T1000 (cell line): ENCODE data around the gene HTR1D.
"Not testable (repeated sequence)": the region's sequence is repeated elsewhere in the genome, so short reads cannot be mapped to it uniquely, and the experiment has no call there.

Experiments
- DNase-seq: peaks from one replicate; lab custom pipeline; 2025; ENCODE audit warnings: mixed read lengths; lab: John Stamatoyannopoulos, UW

The HTR1D gene

DNA sequence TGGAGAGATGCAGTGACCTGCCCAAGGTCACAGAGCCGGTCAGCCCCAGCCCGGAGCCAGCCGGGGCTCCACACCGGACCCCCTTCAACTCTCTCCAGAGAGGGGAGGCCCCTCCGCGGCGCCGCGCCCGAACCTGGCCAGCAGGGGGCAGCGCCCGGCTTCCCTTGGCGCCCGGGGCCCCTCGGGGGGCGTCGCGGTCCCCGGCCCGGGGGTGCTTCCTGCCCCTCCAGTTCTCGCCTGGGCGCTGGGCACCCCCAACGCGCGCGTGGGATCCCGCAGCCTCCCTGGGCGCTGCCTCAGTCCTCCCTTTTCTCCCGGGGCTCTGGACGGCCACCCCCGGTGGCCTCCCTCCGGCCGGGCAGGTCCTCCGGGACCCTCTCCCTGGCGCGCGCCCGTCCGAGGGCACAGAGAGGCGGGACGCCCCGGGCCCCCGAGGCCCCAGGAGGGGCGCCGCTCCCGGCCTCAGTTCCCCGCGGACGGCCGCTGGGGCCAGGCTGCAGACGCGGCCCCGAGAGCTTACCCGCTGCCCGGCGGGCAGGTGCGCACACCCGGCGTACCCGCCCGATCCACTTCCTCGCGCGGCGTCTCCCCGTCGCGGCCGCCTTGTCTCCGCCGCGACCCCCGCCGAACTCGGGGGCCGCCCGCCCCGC is 406 bp downstream of the HTR1D start:
- no peak for DNase-seq

DNA sequence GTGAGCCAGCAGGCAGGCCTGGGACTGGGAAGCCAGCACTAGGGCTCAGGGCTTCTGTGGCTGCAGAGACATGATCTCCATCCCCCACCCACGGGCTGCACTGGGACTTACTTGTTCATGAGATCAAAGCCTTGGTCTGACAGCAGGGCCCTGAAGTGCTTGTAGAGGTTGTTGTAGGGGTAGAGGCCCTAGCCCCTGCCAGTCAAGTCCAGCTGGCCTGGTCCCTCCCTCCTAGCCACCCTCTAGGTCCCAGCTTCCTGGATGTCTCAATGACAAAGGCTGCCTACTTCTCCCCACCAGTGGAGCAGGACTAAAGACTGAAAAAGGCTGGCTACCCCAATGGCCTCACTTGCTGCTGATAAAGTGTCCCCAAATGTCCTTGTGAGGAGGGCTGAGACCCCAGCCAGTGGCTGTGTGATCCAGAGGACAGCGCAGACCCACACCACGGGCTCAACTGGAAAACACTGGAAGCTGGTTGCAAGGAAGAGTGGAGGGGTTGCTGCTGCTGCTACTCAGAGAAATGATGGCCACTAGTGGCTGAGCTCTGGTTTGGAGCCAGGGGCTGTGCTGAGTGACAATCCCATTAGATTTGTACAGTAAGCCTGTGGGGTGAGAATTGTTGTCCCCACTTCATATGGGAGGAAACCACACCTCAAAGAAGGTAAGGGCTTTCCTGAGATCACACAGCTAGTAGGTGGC is 1.4 kb downstream of the HTR1D start:
- DNase-seq: no peak

DNA sequence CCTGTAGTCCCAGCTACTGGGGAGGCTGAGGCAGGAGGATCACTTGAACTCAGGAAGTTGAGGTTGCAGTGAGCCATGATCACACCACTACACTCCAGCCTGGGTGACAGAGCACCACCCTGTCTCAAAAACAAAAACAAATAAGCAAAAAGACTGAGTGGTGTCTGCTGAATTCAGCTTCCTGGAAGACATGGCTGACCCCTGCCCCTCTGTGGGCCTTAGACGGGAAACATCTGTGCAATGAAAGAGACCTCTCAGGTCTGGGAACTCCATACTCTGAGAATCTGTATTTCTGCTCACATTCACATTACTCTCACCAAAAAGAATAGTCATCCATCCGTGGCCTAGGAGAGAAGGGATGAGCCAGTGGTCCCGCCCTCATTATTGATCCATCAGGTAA is 2.0 kb downstream of the HTR1D start:
- no peak for DNase-seq

DNA sequence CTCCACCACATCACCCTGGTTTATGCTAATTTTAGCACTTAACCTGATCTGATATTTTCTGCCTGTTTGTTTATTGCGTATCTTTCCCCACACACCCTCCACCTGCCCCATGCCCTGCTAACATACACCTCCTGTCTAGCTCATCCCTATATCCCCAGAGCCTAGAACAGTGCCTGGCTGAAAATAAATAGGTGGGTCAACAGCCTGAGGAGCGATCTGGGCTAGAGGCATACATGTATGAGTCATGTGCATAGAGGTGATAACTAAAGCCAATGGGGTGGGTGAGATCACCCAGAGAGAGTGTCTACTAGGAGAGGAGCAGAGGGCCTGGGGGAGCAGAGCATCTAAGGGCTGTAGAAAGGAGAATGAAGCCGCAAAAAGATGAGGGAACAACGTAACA is 2.7 kb downstream of the HTR1D start:
- no peak for DNase-seq

DNA sequence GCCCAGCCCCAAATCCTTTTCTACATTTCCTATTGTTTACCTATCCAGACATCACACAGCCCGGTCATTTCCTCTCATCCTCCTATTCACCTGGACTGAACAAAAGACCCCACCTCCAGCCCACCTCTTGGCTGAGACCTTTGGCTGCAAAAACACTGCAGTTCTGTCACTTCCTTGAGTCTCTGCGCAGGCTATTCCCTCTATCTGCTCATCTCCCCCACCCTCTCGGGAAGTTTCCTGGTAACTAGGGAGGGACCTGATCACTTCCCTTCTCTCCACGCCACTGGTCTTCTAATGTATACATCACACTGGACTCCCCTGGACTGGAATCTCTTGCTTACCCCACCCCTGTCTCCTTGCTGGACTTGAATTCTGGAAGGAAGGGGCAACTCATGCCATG is 5.3 kb downstream of the HTR1D start:
- DNase-seq: no peak

DNA sequence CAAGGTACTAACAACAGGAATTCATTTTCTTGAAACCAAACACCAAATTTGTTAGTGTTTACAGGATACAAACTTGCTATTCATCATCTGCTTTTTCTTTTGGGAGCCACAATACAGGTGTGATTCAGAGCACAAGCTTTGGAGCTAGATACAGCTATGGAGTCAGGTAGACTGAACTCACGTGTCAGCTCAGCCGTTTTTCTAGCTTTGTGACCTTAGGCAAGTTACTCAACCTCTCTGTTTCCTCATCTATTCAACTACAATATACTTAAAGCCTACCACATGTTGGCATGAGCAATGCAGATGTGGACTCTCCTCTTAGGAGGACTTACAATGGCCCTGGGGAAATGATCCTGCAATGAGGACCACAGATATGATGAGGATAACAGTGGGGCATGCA is 6.3 kb downstream of the HTR1D start:
- no peak for DNase-seq

DNA sequence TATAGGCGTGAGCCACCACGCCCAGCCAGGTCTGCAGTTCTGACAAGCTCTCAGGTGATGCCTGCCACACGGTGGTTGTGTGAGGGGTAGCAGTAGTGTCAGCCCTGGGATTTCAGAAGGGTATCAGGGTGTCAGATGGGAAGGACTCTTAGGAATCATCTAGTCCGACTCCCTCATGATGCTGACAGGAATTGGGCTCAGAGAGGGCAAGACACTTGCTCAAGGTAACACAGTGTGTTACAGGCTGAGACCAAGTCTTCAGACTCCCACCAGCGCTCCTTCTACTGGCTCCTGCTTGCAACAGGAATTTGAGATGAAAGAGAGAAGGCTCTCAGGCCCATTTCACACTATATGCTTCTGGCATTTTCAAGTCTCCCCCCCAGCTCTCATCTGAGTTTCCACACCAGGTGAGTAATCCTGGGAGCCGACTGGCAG is 6.9 kb downstream of the HTR1D start:
- no peak for DNase-seq

DNA sequence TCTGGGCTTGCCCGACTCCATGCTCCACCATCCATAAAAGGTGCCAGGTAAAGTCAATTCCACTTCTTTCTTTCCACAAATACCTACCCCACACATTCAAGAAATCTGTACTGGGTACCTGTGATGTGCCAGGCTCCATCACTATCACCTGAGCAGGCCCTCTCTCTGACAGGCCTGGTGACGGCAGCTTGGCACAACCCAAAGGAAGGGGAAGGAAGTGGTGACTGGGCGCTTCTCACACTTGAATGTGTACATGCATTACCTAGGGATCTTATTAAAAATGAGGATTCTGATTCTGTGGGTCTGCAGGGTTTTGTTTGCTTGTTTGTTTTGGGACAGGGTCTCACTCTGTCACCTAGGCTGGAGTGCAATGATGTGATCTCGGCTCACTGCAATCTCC is 7.5 kb downstream of the HTR1D start:
- DNase-seq: no peak

DNA sequence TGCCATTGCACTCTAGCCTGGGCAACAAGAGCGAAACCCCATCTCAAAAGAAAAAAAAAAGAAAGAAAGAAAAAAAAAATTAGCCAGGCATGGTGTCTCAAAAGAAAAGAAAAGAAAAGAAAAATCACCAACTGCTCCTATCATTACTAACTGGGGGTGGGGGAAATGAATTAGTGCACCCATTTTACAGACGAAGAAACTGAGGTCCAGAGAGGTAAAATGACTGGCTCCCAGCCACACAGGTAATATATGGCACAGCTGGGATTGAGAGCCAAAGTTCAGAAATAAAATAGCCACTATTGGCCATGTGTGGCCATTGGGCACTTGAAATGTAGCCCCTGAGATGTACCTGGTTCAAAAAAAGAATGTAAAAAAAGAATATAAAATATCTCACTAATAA is 8.8 kb downstream of the HTR1D start:
- DNase-seq: no peak

DNA sequence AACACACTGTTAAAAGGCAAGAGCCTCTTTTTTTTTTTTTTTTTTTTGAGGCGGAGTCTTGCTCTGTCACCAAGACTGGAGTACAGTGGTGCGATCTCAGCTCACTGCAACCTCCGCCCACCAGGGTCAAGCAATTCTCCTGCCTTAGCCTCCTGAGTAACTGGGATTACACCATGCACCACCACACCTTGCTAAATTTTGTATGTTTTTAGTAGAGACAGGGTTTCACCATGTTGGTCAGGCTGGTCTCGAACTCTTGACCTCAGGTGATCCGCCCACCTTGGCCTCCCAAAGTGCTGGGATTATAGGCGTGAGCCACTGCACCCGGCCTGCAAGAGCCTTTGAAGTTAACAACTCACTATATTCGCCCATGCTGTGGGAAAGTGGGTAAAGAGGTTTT is 9.6 kb downstream of the HTR1D start:
- not testable (repeated sequence) for DNase-seq

DNA sequence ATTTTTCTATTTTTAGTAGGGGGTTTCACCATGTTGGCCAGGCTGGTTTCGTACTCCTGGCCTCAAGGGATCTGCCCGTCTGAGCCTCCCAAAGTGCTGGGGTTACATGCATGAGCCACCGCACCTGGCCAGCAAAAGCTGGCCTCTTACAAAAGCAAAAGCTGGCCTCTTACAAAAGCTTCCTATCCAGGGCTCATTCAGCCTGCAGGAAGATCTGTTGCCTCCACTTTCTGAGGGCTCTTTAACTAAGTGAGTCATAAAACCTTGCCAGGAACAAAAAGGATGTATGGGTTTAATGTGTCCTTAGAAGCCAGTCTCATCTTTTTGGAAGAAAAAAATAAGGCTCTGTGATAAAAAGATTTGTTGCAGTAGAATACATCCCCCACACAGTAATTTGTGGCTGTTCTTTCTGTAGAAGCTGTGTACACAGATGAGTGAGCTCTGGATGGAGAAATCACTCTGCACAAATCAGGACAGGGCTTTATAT is 15.0 kb downstream of the HTR1D start:
- DNase-seq: no peak

DNA sequence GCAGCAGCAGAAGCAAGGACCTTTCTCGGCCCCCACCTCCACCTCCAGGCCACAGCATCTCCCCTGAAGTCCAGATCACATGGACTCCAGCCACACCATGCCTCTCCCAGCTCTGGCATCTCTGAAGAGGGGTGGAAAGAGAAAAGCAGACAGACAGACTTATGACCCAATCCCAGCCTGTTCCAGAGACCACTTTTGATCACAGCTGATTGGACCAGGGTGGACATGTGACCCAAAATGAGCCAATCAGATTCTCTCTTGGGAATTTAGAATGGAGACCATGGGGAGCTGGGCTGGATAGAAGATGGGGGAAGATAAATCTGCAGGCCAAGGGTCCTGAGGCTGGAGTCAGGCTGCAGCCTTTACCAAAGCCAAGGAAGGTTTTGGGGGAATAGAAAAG is 16.4 kb downstream of the HTR1D start:
- no peak for DNase-seq

DNA sequence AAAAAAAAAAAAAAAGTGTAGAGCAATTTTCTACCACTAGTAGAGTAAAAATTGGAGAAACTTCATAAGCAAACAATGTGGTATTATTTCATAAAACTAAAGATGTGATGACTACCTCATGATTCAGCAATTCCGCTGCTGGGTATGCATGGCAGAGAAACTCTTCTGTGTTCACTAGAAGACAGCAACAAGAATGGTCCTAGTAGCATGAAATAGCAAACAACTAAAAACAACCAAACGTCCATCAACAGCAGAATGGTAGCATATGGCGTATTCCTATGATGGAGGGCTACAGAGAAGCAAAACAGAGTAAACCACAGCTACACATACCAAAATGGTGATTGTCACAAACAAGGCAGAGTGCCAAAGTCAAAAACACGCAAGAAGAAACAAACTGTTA is 18.9 kb downstream of the HTR1D start:
- DNase-seq: peak; percentile 61

DNA sequence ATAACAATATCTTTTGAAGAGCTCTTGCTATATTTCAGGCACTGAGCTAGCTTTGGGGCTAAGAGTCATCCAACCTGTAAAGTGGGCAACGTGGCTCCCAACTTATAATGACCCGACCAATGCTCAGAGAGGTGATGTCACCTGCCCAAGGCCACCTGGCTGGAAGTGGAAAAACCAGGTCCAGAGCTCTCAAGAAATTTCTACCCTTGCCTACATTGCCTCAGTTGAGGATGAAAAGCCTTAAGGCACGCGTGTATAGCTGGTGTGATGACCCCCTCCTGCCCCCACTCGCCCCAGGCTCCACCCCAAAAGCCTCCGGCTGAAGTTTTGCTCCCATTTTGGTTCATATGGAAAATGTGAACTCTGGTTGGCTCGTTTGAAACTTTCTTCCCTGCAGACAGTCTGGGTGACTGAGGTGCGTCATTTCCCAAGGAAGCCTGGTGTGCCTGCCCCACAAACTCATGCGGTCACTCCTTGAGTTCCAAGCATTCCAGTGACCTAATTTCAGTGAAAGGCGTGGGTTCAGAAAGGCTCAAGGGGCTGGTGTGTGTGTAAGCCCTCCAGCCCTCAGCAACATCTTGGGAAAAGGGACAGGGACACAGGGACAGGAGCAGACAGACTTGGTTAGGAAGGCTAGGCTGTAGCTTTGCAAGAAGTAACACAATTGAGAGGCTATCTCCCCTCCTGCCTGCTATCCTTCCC is 20.5 kb downstream of the HTR1D start:
- peak; percentile 81 for DNase-seq

DNA sequence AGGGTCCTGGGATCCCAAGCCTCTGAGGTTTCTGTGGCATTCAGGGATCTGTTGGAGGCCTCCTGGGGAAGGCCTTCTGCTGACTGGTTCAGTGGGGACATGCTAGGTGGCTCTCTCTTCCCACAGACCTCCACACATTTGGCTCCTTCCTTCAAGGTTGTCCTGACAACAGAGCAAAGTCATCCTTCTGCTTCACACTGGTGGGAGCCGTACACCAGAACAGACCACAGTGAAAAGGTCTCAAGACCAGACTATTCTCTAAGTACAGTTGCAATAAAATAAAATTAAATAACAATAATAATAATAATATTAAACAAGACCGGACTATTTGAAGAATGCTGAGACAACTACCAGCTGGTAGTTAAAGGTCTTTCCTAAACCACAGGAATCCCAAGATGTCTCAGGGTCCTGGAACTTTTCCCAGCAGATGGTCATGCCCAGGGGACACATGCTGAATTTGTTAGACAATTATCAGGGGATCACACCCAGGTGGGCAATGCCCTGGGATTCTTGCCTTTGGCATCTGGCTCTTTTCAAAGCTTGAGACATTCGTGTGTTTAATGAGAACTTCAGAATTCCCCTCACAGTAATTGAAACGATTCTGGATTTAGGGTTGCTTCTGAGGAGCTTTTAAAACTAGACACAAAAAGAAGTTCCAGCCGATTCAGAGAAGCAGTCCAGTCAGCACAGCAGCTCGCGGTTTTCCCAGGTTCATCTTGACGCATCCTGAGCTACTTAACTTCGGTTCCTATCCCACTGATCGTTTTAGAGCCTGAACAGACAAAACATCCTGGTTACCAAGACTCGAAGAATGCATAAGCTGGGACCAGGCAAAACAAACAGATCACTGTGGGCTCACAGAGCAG is 22.9 kb downstream of the HTR1D start:
- peak; percentile 76 for DNase-seq

DNA sequence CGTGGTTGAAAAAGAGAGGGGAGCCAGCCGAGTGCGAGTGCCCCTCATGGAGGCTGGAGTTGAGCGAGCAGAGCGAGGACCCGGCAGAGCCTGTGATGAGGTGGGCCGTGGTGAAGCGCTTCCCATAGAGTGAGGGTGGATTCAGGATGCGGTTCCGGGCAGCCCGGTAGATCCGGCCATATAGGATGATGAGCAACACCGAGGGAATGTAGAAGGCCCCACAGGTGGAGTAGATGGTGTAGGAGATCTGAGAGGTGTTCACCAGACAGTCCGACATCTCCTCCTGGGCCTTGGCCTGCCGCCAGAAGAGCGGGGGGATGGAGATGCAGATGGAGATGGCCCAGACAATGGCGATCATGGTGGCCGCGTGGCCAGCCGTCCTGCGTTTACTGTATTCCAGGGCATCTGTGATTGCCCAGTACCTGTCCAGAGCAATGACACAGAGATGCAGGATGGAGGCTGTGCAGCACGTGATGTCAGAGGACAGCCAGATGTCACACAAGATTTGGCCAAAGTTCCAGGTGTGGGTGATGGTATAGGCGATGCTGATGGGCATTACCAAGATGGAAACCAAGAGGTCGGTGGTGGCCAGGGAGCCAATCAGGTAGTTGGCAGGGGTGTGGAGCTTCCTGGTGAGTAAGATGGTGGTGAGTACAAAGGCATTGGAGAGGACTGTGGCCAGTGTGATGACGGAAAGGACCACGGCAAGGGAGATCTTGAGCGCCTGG is 23.7 kb downstream of the HTR1D start:
- peak; percentile 31 for DNase-seq

DNA sequence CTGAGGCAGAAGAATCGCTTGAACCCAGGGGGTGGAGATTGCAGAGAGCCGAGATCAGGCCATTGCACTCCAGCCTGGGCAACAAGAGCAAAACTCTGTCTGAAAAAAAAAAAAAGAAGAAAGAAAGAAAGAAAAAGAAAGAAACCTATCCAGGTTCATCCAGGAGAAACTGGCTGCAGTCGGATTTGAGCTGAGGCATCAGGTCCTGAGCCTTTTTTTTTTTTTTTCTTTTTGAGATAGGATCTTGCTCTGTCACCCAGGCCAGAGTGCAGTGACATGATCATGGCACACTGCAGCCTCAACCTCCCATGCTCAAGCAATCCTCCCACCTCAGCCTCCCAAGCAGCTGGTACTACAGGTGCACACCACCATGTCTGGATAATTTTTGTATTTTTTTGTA is 26.1 kb downstream of the HTR1D start:
- DNase-seq: no peak

DNA sequence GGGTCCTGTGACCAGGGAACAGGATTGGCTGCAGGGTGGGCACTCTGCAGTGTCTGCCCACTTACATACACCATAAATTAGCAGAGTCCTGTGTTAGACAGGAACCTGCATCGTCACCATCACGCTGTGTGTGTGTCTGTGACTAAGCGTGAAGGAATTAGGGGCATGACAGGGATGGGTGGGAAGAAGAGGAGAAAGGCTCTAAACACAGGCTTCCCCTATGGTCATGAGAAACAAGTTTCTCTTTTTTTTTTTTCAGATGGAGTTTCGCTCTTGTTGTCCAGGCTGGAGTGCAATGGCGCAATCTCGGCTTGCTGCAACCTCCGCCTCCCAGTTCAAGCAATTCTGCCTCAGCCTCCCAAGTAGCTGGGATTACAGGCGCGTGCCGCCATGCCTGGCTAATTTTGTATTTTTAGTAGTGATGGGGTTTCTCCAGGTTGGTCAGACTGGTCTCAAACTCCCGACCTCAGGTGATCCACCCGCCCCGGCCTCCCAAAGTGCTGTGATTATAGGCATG is 28.3 kb downstream of the HTR1D start:
- not testable (repeated sequence) for DNase-seq

DNA sequence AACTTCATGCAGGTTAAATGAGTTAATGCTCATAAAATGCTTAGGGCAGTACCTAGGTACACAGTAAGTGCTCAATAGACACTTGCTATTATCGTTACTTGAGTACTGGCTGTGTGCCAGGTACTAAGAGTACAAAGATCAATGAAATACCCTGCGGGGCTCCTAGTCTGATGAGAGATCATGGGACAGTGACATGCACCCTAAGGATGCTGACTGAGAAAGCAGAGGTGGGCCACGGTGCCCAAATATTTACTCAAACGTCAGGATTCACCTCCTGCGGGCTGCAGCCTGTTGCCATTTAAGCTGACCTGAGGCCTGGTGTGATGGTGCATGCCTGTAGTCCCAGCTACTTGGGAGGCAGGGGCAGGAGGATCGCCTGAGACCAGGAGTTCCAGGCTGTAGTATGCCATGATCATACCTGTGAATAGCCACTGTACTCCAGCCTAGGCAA is 28.8 kb downstream of the HTR1D start:
- DNase-seq: no peak

DNA sequence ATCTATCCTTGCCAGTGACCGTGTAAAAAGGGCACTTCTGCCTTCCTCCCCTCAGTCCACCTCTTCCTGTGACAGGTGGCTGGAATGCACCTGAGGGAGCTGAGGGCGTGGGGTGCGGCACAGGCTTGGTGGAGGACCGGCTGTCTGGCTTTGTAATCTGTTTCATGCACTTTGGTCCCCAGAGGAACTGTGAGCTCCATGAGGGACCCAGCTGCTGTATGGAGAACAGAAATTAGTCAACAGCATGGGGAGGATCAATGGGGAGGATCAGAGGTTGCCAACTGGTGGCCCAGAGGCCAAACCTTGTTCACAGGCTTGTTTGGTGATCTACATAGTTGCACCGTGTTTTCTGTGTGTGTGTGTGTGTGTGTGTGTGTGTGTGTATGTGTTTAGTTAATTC is 29.7 kb downstream of the HTR1D start:
- DNase-seq: no peak

DNA sequence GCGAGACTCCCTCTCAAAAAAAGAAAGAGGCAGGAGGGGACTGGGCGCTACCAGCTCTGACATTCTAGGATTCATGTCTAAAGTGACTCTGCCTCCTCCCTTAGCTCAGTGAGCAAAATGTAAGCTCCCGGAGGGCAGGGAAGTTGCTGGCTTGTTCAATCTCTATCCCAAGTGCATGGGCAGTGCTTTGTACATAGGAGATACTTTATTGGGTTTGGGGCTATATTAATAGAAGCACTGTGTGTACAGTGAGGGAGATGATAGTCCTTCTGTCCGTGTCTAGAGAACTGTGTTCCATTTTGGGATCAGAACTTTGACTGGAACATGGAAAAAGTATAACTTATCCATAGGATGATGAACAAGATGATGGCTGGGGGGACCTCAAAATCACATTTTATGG is 31.9 kb downstream of the HTR1D start:
- DNase-seq: no peak
